HG02938 (cell line): ENCODE results near the gene FRZB.
"Not testable (repeated sequence)": the region's sequence is repeated elsewhere in the genome, so short reads cannot be mapped to it uniquely, and the experiment has no call there.

Experiments
- ATAC-seq: cut with Tn5 transposase; IDR thresholded peaks from one replicate; pipeline ENCODE4 v1.9.1; 2021; ENCODE audit warnings: mild to moderate bottlenecking, moderate library complexity; ENCODE audit not compliant: unreplicated experiment

FRZB gene

GRCh38 chr2:182890773-182891378 is 24.4 kb upstream of the FRZB start:
- no peak for ATAC-seq

- no peak for ATAC-seq
These were observed 23.9 kb upstream of the FRZB start for GRCh38 chr2:182890305-182890704.

- no peak for ATAC-seq
These were observed 21.4 kb upstream of the FRZB start for GRCh38 chr2:182887753-182888415.

DNA sequence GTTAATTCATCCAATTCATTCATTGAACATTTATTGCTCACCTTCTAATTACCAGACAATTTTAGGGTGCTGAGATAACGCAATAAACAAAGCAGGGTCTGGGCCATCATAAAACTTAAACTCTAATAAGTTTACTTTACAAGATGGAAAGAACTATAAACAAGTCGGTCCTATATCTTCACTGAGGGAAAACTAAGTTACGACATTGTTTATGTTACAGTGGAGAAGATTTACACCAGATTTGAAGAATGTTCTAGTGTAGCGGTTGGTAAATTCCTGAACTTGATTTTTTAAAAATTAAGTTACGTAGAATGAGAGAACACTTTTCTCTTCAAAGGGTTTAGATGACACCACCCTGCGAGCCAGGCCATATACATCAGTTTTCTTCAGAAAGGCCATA is 20.7 kb upstream of the FRZB start:
- no peak for ATAC-seq

- ATAC-seq, result no peak
These were observed 19.3 kb upstream of the FRZB start for GRCh38 chr2:182885771-182886170.

GRCh38 chr2:182883451-182883850 is 17.0 kb upstream of the FRZB start:
- no peak for ATAC-seq

DNA sequence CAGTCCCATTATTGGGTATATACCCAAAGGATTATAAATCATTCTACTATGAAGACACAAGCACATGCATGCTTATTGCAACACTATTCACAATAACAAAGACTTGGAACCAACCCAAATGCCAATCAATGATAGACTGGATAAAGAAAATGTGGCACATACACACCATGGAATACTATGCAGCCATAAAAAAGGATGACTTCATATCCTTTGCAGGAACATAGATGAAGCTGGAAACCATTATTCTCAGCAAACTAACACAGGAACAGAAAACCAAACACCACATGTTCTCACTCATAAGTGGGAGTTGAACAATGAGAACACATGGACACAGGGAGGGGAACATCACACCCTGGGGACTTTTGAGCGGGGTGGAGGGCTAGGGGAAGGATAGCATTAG is 13.7 kb upstream of the FRZB start:
- not testable (repeated sequence) for ATAC-seq

DNA sequence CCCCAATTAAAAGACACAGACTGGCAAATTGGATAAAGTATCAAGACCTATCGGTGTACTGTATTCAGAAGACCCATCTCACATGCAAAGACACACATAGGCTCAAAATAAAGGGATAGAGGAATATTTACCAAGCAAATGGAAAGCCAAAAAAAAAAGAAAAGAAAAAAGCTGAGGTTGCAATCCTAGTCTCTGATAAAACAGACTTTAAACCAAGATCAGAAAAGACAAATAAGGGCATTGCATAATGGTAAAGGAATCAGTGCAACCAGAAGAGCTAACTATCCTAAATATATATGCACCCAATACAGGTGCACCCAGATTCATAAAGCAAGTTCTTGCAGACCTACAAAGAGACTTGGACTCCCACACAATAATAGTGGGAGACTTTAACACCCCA is 10.2 kb upstream of the FRZB start:
- ATAC-seq, result not testable (repeated sequence)

GRCh38 chr2:182870227-182870626 is 3.8 kb upstream of the FRZB start:
- ATAC-seq, result no peak

- peak; percentile 41 for ATAC-seq
These were observed 1.8 kb upstream of the FRZB start for GRCh38 chr2:182868054-182868796.

DNA sequence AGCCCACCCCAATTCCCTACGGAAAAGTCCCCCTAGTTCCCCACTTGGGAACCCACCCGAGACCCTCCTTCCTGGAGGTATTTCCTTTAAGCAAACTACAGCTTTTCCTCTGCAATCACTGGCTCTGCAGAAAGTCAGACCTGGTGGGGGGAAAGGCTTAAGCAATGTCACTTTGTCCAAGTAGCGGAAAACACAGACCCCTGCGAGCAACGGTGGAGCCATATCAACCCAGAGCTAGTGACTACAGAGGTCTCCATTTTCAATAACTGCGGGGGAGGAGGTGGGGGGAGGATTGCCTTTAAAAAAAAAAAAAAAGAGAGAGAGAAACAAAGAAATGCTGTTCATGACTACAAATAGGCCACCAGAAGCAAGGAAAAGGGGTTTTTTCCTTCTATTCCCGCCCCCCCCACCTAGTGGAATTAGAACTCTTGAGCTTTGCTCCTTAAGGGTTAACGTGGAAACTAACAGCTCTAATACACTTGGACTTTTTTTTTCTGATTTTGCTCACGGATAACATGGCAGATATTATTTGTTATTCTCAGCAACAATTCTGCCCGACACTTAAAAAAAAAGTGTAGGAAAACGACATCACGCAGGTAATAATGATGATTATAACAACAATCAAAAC is 1.1 kb upstream of the FRZB start:
- ATAC-seq, result no peak

GRCh38 chr2:182866095-182866460 is 359 bp downstream of the FRZB start:
- no peak for ATAC-seq

DNA sequence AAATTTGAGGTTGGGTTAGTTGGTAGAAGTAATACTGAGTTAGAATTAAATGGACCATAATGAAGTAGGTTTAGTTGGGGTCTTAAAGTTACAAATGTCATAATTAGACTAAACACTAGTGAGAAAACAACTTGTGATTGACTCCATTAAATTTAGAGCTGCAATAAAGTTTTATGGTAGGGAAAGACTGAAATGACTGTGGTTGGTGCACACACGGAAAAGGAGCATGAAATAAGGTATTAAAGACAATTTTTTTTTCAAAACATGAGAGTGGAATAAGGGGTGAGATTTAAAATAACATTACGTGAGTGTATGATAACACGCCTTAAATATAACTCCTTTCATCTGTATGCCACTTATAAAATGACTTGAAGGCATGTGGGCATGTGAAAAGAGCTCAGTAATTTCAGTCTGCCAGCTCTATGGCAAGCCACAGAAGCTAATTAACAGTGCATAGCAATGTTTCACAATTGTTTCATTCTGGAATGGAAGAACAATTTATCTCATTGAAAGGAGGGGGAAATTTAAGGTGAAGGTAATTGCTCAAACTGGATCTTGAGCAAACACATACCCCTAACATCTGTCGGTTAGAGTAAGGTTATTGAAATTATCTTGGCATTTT is 1.4 kb downstream of the FRZB start:
- no peak for ATAC-seq

DNA sequence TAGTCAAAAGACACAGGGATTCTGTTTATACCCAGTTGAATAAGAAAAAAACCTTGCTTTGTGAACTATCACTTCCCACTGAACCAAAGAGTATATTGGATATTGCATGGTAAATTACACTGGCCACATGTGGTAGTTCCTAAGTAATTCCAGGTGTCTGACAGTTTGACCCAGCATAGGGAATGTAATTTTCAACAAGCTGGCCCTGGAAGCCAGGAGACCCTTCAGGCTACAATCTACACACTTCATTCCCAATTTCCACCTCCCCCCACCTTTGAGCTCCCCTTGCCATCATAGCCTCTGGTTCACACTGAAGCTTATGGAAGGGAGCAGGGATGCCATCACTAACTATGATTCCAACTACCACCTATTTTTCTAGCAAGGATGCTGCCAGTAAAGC is 2.8 kb downstream of the FRZB start:
- ATAC-seq, result no peak

DNA sequence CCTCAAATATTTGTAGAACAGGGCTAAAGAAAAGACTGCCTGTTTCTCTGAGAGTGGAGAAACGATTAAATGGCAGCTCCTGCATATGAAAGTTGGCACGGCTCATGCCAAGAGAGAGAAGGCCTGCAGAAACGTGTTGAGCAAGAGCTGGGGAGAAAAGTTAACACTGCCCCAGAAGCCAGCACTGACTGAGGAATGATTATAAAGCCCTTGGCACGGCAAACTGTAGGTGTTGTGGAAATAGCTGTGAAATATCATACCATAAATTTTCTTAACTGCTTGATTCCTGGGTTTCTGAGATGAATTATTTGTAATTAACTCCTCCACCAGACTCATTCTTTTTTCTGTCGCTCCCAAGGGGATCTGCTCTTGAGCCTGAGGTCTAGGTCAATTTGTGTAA is 4.3 kb downstream of the FRZB start:
- no peak for ATAC-seq

DNA sequence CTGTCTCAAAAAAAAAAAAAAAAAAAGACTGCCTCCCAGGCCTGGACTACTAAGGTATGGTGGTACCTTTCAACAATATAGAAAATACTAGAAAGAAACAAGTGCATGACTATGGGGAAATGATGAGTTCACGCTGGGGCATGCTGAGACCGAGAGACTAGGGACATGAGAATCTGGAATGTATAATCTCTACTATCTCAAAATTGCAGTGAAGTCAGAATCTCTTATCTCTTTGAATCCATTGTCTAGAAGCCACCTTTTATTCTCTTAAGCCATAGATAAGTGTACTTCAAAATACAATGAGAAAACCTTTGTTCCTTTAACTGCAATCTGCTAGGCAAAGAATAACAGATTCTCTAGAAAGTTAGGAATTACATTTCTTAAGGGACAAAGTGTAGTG is 5.6 kb downstream of the FRZB start:
- ATAC-seq, result no peak

GRCh38 chr2:182858671-182859070 is 7.8 kb downstream of the FRZB start:
- ATAC-seq, result no peak

DNA sequence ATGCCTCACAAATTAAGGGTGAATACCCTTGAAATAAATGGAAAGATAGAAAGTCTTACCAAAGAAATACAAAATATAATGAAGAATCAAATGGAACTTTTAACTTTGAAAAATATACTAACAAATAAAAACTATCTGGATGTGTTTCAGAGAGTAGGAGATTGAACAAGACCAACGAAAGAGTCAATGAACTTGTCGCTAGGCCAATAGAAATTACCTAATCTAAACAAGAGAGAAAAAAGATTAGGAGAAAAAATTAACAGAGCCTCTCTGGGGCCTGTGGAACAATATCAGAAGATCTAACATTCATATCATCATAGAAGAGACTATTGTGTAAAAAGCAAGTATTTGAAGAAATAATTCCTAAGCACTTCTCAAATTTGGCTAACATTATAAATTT is 11.1 kb downstream of the FRZB start:
- no peak for ATAC-seq

GRCh38 chr2:182854375-182855105 is 11.9 kb downstream of the FRZB start:
- no peak for ATAC-seq

GRCh38 chr2:182852801-182853200 is 13.6 kb downstream of the FRZB start:
- no peak for ATAC-seq

- no peak for ATAC-seq
These were observed 14.3 kb downstream of the FRZB start for GRCh38 chr2:182852090-182852489.
